Peyer's patch (tissue), 4 donors: ENCODE data around the gene TMEM121.

ENCODE experiments used
- CTCF ChIP-seq, 6 experiments: fragments of 450-650 bp in 4 of 6; fragments of 200-600 bp in 2 of 6; sonication (generic) in 1 of 6; IDR thresholded peaks; one replicate each; pipeline ENCODE4 v1.5.1; 2017 to 2019; ENCODE audit warnings: antibody characterized with exemption in 6 of 6, mild to moderate bottlenecking in 3 of 6, moderate library complexity in 1 of 6
- POLR2A ChIP-seq, 2 donors: fragments of 450-650 bp; IDR thresholded peaks; one replicate each; pipeline ENCODE4 v1.5.1; 2017; ENCODE audit warnings: antibody characterized with exemption in 2 of 2, mild to moderate bottlenecking in 2 of 2, moderate library complexity in 2 of 2

DNA sequence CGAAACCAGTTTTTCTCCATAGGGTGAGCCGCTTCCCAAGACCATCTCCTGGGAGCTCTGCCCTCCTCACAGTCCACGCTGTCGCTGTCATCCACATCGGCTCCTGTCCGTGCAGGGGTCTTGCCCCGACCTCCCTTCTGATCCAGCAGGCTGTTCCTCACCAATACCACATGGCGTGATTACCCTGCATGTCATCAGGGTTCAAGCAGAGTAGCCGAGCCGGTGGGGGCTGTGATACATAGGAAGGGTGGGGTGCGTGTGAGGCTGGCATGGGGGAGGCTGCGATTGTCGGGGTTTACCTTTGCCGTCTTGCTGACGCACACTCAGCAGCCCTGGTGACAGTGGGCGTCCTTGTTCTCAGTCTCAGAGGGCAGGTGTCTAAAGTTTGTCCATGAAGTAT, 18.3 kb upstream of the TMEM121 start:
- TF ChIP-seq CTCF (IDR thresholded peaks at IDR 0.05) = no peak
- no peak for TF ChIP-seq POLR2A (IDR thresholded peaks at IDR 0.05)
